Fibroblast of the aortic adventitia (primary cell): ENCODE results near the gene LECT2. TPM values are rescaled to one million over a fixed set of nuclear protein-coding genes. Genes with fewer than 3 reads are reported as not detected.
A peak's percentile ranks its signal among the peaks of the same experiment; 100 is the strongest.

Source experiments
- DNase-seq: peaks from one replicate; pipeline ENCODE4 v3.0.0-alpha.2; 2010; ENCODE audit warnings: low read depth
- H3K4me3 ChIP-seq: 2 replicates; pipeline ENCODE4 v1.5.1; 2011; ENCODE audit warnings: low read depth, mild to moderate bottlenecking, control low read depth, low read length, moderate library complexity
- CTCF ChIP-seq: IDR thresholded peaks from 2 replicates; pipeline ENCODE4 v1.5.1; 2011; ENCODE audit warnings: mild to moderate bottlenecking, low read length, control low read depth, inconsistent platforms; ENCODE audit not compliant: insufficient read depth
- total RNA-seq: library from RNA; depleted of rRNA; stranded (reverse); fragments of >200 nt; gene quantifications from 2 replicates; pipeline ENCODE4 v1.2.3, GENCODE V29; 2012; ENCODE audit warnings: low replicate concordance

The LECT2 gene
- not detected in 2 replicates for total RNA-seq

GRCh38 chr5:135954899-135955298, at the start of gene LECT2:
TSS of gene LECT2 (minus strand) at chr5:135954983. CDS start at chr5:135954833, 150 bp downstream.
- H3K4me3 ChIP-seq, result no peak within 1 kb of the TSS
- no peak for TF ChIP-seq CTCF
- no peak for DNase-seq

GRCh38 chr5:136004436-136004835, 49.7 kb upstream of the LECT2 start:
- no peak overlapping the region for H3K4me3 ChIP-seq
- DNase-seq, result peak; percentile 69
- TF ChIP-seq CTCF, result no peak

- no peak overlapping the region for H3K4me3 ChIP-seq
- DNase-seq, result peak; percentile 93
- TF ChIP-seq CTCF, result no peak
Measured at GRCh38 chr5:136001466-136001981, 46.7 kb upstream of the LECT2 start.

- no peak for DNase-seq
- no peak overlapping the region for H3K4me3 ChIP-seq
- no peak for TF ChIP-seq CTCF
Measured at GRCh38 chr5:136000932-136001331, 46.1 kb upstream of the LECT2 start.

GRCh38 chr5:136000147-136000546, 45.4 kb upstream of the LECT2 start:
- no peak for DNase-seq
- no peak overlapping the region for H3K4me3 ChIP-seq
- TF ChIP-seq CTCF, result no peak

- peak; percentile 69 for DNase-seq
- no peak overlapping the region for H3K4me3 ChIP-seq
- TF ChIP-seq CTCF, result no peak
Measured at GRCh38 chr5:135999406-136000139, 44.8 kb upstream of the LECT2 start.
